Measurements from ENCODE around the gene WNT10A.

- TF ChIP-seq CTCF (conservative IDR thresholded peaks at IDR 0.05; ENCODE audit: low read depth, low read length) (no peak), EZH2 (IDR thresholded peaks at IDR 0.05; ENCODE audit: borderline replicate concordance, low read depth, low read length, poor library complexity, severe bottlenecking) (no peak)
Observed at GRCh38 chr2:218884519-218884918, 3.9 kb downstream of the WNT10A start.

Data from A673 (cell line).